ENCODE data around the gene MSANTD2. TPM values are rescaled to one million over a fixed set of nuclear protein-coding genes. Genes with fewer than 3 reads are reported as not detected.

The MSANTD2 gene
- total and polyA plus RNA-seq, 9 of the 15 experiments (the other 6 are each of a cell fraction or from before 2014, with no cell fraction given), result 1.3 to 9.9 (median 5.3) TPM

- 6% methylated on average over 1 of the region's 1 CpG for WGBS (ENCODE audit: insufficient coverage, low coverage, missing lambda C conversion rate)
- Histone ChIP-seq H2AFZ (ENCODE audit: low read depth, low read length) (no peak overlapping the region), H3K36me3 (ENCODE audit: control insufficient read depth, insufficient read depth, low read length) (no peaks in the 10 kb centered on the region), H3K9me1 (ENCODE audit: control insufficient read depth, insufficient read depth, low read length) (no peaks in the 10 kb centered on the region), H4K20me1 (replicated peaks; ENCODE audit: control insufficient read depth, insufficient read depth, low read length) (no peaks in the 10 kb centered on the region), H3K4me2 (ENCODE audit: insufficient read depth, low read length) (no peak overlapping the region), H3K4me1 (replicated peaks in 1 of 2; ENCODE audit: control insufficient read depth in 2 of 2, insufficient read depth in 2 of 2, low read length in 2 of 2) (peaks cover 0 to 2% of the 10 kb centered on the region in 2 experiments; a peak in 3 of 5 replicates), H3K9ac (ENCODE audit: insufficient read depth in 1 of 2, low read depth in 2 of 2, low read length in 2 of 2) (no peak overlapping the region), H3K9me3 (replicated peaks; ENCODE audit: control insufficient read depth, insufficient read depth, low read depth, low read length) (no peaks in the 10 kb centered on the region), H3K4me3 (no peak overlapping the region), H3K27ac (ENCODE audit: extremely low read depth, low read depth, low read length) (no peak overlapping the region), H3K79me2 (ENCODE audit: control insufficient read depth, insufficient read depth, low read length) (no peaks in the 10 kb centered on the region), H3K27me3 (ENCODE audit: control insufficient read depth in 2 of 2, insufficient read depth in 2 of 2, low read length in 2 of 2) (peaks cover 14 to 24% of the 10 kb centered on the region in 2 experiments)
- no peak for ATAC-seq
- CTCF ChIA-PET (ENCODE audit: low intra/inter-chr PET ratio), result interaction anchor here (0.6 kb wide), 1 partner anchor 58 kb away, joined by 3 read pairs; no protein-coding TSS in a partner anchor
- POLR2A ChIA-PET, result no interaction called here
- no peak for FAIRE-seq
- no TSS peak for BruUV-seq (replicated peaks)
- intact Hi-C loops (cut with micrococcal nuclease) (no loop called here), in situ Hi-C loops (cut with MboI) (no loop called here)
- no peak for DNase-seq (ENCODE audit: extremely low read depth in 1 of 4, low spot score in 3 of 4)
- TF ChIP-seq BACH1 (tag; IDR thresholded peaks at IDR 0.05) (peak; percentile 81), ZNF766 (CRISPR knock-in tag; conservative IDR thresholded peaks at IDR 0.05) (no peak), ZNF384 (IDR thresholded peaks at IDR 0.05; ENCODE audit: low read depth, low read length) (no peak), NFE2 (IDR thresholded peaks at IDR 0.05; ENCODE audit: low read depth) (peak; percentile 60; the same call in 1 of the 2 replicates), ZNF655 (CRISPR knock-in tag; IDR thresholded peaks at IDR 0.05) (no peak), ZNF407 (IDR thresholded peaks at IDR 0.05; ENCODE audit: low read depth) (no peak), ETV5 (CRISPR knock-in tag; IDR thresholded peaks at IDR 0.05; ENCODE audit: low read depth) (no peak), RBBP5 (IDR thresholded peaks at IDR 0.05; ENCODE audit: borderline replicate concordance, insufficient read depth, low read length, poor library complexity, severe bottlenecking) (no peak), ZNF431 (CRISPR knock-in tag; IDR thresholded peaks at IDR 0.05) (no peak), MAFG (tag; conservative IDR thresholded peaks at IDR 0.05) (peak; percentile 97), ZNF140 (CRISPR knock-in tag; IDR thresholded peaks at IDR 0.05) (no peak), DPF2 (IDR thresholded peaks at IDR 0.05) (0 out of 2 replicates have a peak, but pooled peaks have one; percentile 28), ZNF316 (IDR thresholded peaks at IDR 0.05) (peak; percentile 95), SMAD3 (CRISPR knock-in tag; conservative IDR thresholded peaks at IDR 0.05) (no peak)
These were observed 14.5 kb upstream of the MSANTD2 start for GRCh38 chr11:124814739-124815138.
